Measurements from ENCODE around the gene KRTAP16-1. TPM values are rescaled to one million over a fixed set of nuclear protein-coding genes. Genes with fewer than 3 reads are reported as not detected.

Gene KRTAP16-1
- polyA plus RNA-seq, 1 donor from 2014 or later = not detected

DNA sequence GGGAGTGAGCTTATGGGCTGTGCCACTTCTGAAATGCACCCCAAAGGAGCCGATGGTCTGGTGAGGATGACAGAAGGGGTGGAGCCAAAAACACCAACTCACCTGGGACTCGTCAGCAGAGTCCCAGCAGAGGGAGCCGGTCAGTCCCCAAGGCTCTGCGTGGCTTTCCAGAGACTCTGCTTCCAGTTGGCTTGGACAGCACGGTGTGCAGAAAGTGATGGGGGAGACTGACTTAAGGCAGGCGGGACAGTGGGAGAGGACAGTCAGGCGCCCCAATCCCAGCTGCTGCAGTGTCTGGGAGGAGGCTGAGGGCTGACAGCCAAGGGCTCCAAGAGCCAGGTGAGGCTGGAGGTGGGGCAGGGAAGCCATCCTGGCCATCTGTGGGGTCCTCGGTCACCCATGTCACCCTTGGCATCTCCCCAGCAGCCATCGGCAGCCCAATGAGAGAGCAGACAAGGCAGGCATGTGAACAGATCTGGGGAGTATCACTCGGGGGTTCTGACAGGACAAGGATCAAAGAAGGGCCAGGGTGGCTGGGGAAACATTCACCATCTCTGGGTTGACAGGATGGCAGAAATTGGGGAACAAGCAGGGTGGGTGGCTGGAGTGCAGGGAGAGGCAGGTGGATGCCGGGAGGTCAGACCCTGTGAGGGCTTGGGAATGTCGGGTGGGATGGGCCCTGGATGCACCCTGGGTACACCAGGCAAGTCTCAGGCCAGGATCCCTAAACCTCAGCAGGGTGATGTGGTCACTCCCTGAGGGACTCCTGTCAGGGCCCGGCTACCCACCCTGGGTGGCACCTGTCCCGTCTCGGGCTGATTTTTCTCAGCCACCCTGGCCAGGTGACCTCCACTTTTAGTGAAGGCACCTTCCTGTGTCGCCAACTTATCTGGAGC is 15.3 kb upstream of the KRTAP16-1 start:
- no peaks in the 10 kb centered on the region for H3K9me2 ChIP-seq (ENCODE audit: insufficient read depth, low read length)
- no peak overlapping the region for H3K27ac ChIP-seq (ENCODE audit: low read length)
- H4K20me1 ChIP-seq (ENCODE audit: insufficient read depth) = no peaks in the 10 kb centered on the region
- no peaks in the 10 kb centered on the region for H3K36me3 ChIP-seq (ENCODE audit: insufficient read depth, low read length)
- H3K79me2 ChIP-seq (replicated peaks; ENCODE audit: insufficient read depth, low read length) = no peaks in the 10 kb centered on the region
- H3K27me3 ChIP-seq (ENCODE audit: insufficient read depth, low read depth, low read length) = no peaks in the 10 kb centered on the region
- no peak overlapping the region for H2AFZ ChIP-seq (ENCODE audit: low read depth, low read length)
- no peak overlapping the region for H3K4me2 ChIP-seq (ENCODE audit: low read length)
- H3K9ac ChIP-seq (ENCODE audit: low read length) = no peak overlapping the region
- no peak overlapping the region for H3K4me3 ChIP-seq (ENCODE audit: low read length)
- TF ChIP-seq EZH2 (IDR thresholded peaks at IDR 0.05; ENCODE audit: borderline replicate concordance, insufficient read depth, low read length, poor library complexity, severe bottlenecking) = no peak
- TF ChIP-seq CTCF (IDR thresholded peaks at IDR 0.05; ENCODE audit: poor library complexity, severe bottlenecking) = no peak
- TF ChIP-seq MXI1 (conservative IDR thresholded peaks at IDR 0.05; ENCODE audit: poor library complexity, severe bottlenecking) = no peak
- no peak for TF ChIP-seq POLR2AphosphoS5 (IDR thresholded peaks at IDR 0.05)
- no peak for TF ChIP-seq RAD21 (conservative IDR thresholded peaks at IDR 0.05)
- no peak for TF ChIP-seq EP300 (conservative IDR thresholded peaks at IDR 0.05; ENCODE audit: poor library complexity, severe bottlenecking)
- TF ChIP-seq SMC3 (conservative IDR thresholded peaks at IDR 0.05; ENCODE audit: poor library complexity) = no peak
- TF ChIP-seq REST (IDR thresholded peaks at IDR 0.05; ENCODE audit: borderline replicate concordance) = no peak
- H3K9me3 ChIP-seq (ENCODE audit: low read length) = no peaks in the 10 kb centered on the region
- no peaks in the 10 kb centered on the region for H3F3A ChIP-seq (ENCODE audit: insufficient read depth, low read length, poor library complexity, severe bottlenecking)

GRCh38 chr17:41322903-41323895 is 14.1 kb upstream of the KRTAP16-1 start:
- no peak overlapping the region for H3K4me3 ChIP-seq (ENCODE audit: low read length)
- no peaks in the 10 kb centered on the region for H3K9me3 ChIP-seq (ENCODE audit: low read length)
- H3K9me2 ChIP-seq (ENCODE audit: insufficient read depth, low read length) = no peaks in the 10 kb centered on the region
- H4K20me1 ChIP-seq (ENCODE audit: insufficient read depth) = no peaks in the 10 kb centered on the region
- H3K9ac ChIP-seq (ENCODE audit: low read length) = no peak overlapping the region
- H2AFZ ChIP-seq (ENCODE audit: low read depth, low read length) = no peak overlapping the region
- no peaks in the 10 kb centered on the region for H3K27me3 ChIP-seq (ENCODE audit: insufficient read depth, low read depth, low read length)
- H3F3A ChIP-seq (ENCODE audit: insufficient read depth, low read length, poor library complexity, severe bottlenecking) = no peaks in the 10 kb centered on the region
- no peaks in the 10 kb centered on the region for H3K36me3 ChIP-seq (ENCODE audit: insufficient read depth, low read length)
- no peak overlapping the region for H3K27ac ChIP-seq (ENCODE audit: low read length)
- H3K79me2 ChIP-seq (replicated peaks; ENCODE audit: insufficient read depth, low read length) = no peaks in the 10 kb centered on the region
- no peak overlapping the region for H3K4me2 ChIP-seq (ENCODE audit: low read length)
- TF ChIP-seq REST (IDR thresholded peaks at IDR 0.05; ENCODE audit: borderline replicate concordance) (no peak), POLR2AphosphoS5 (IDR thresholded peaks at IDR 0.05) (no peak), RAD21 (conservative IDR thresholded peaks at IDR 0.05) (no peak), EZH2 (IDR thresholded peaks at IDR 0.05; ENCODE audit: borderline replicate concordance, insufficient read depth, low read length, poor library complexity, severe bottlenecking) (no peak), TAF1 (IDR thresholded peaks at IDR 0.05; ENCODE audit: low read depth) (no peak), CTCF (IDR thresholded peaks at IDR 0.05; ENCODE audit: poor library complexity, severe bottlenecking) (no peak), MXI1 (conservative IDR thresholded peaks at IDR 0.05; ENCODE audit: poor library complexity, severe bottlenecking) (no peak), SMC3 (conservative IDR thresholded peaks at IDR 0.05; ENCODE audit: poor library complexity) (no peak), EP300 (conservative IDR thresholded peaks at IDR 0.05; ENCODE audit: poor library complexity, severe bottlenecking) (no peak)

Data from neural cell (in vitro differentiated cells).